ENCODE measurements around the gene MALSU1.

DNA sequence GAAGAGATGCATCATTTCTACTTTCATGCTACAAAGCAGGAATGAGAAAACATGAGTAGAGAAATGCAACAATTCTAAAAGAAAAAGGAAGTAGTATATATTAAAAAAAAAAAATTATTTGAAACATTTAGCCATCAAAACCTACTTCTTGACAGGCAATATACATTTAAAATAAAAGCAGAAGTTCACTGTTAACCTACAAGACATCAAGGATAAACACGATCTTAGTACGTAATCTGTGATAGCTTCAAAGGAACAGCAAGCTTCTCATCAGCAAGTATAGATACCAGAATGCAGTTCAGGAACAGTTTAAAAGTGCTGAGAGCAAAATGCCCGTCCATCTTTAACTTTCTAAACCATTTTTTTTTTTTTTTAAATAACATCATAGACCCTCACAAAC lies 36.9 kb downstream of the MALSU1 start:
- TF ChIP-seq, protein P1, sequence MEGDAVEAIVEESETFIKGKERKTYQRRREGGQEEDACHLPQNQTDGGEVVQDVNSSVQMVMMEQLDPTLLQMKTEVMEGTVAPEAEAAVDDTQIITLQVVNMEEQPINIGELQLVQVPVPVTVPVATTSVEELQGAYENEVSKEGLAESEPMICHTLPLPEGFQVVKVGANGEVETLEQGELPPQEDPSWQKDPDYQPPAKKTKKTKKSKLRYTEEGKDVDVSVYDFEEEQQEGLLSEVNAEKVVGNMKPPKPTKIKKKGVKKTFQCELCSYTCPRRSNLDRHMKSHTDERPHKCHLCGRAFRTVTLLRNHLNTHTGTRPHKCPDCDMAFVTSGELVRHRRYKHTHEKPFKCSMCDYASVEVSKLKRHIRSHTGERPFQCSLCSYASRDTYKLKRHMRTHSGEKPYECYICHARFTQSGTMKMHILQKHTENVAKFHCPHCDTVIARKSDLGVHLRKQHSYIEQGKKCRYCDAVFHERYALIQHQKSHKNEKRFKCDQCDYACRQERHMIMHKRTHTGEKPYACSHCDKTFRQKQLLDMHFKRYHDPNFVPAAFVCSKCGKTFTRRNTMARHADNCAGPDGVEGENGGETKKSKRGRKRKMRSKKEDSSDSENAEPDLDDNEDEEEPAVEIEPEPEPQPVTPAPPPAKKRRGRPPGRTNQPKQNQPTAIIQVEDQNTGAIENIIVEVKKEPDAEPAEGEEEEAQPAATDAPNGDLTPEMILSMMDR (IDR thresholded peaks at IDR 0.05; ENCODE audit: borderline replicate concordance, extremely low read depth, low read length, poor library complexity, severe bottlenecking), result no peak
- TF ChIP-seq EZH2 (IDR thresholded peaks at IDR 0.05; ENCODE audit: borderline replicate concordance, low read depth, low read length, severe bottlenecking), result no peak

All from DND-41 (cell line).